Measurements from ENCODE around the gene PADI2. TPM values are rescaled to one million over a fixed set of nuclear protein-coding genes. Genes with fewer than 3 reads are reported as not detected.

Gene PADI2
- total RNA-seq, 2 experiments from 2014 or later = 0.25 to 0.30 TPM

DNA sequence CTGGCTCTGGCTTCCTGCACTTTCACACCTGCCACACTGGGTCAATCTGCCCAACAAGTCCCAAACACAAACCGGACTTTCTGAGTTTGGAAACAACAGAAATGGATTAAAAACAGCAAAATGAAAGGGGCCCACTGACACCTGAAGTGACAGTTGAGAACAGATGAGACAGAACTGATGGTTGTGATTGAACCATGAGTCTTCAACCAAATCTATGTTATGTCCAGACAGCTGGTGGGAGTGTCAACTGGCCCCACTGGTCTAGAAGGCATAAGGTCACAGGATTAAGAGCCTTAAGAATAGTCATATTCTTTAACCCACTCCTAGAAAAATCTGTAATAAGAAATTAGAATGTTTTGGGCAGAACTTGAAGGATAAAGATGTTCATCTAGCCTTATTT lies 94.5 kb downstream of the PADI2 start:
- H3K4me3 Mint-ChIP-seq = no peak overlapping the region
- Histone ChIP-seq H3K27ac (ENCODE audit: low read depth in 1 of 2, low read length in 2 of 2) (no peak overlapping the region), H3K36me3 (ENCODE audit: insufficient read depth, low read length) (peaks cover 93% of the 10 kb centered on the region), H3K4me3 (ENCODE audit: low read length) (no peak overlapping the region), H3K4me1 (ENCODE audit: insufficient read depth, low read length) (no peaks in the 10 kb centered on the region), H3K27me3 (ENCODE audit: control insufficient read depth in 1 of 2, insufficient read depth in 2 of 2, low read length in 2 of 2) (no peaks in the 10 kb centered on the region), H3K9me3 (ENCODE audit: control insufficient read depth in 1 of 2, insufficient read depth in 1 of 2, low read length in 2 of 2) (no peaks in the 10 kb centered on the region)
- no peaks in the 10 kb centered on the region for H3K27me3 Mint-ChIP-seq
- H3K36me3 Mint-ChIP-seq (ENCODE audit: low read depth) = peaks cover 92% of the 10 kb centered on the region
- POLR2A ChIA-PET = no interaction called here
- TF ChIP-seq, protein P1, sequence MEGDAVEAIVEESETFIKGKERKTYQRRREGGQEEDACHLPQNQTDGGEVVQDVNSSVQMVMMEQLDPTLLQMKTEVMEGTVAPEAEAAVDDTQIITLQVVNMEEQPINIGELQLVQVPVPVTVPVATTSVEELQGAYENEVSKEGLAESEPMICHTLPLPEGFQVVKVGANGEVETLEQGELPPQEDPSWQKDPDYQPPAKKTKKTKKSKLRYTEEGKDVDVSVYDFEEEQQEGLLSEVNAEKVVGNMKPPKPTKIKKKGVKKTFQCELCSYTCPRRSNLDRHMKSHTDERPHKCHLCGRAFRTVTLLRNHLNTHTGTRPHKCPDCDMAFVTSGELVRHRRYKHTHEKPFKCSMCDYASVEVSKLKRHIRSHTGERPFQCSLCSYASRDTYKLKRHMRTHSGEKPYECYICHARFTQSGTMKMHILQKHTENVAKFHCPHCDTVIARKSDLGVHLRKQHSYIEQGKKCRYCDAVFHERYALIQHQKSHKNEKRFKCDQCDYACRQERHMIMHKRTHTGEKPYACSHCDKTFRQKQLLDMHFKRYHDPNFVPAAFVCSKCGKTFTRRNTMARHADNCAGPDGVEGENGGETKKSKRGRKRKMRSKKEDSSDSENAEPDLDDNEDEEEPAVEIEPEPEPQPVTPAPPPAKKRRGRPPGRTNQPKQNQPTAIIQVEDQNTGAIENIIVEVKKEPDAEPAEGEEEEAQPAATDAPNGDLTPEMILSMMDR (IDR thresholded peaks at IDR 0.05) = no peak
- no peaks in the 10 kb centered on the region for H3K4me1 Mint-ChIP-seq (ENCODE audit: low read depth)
- H3K9me3 Mint-ChIP-seq = no peaks in the 10 kb centered on the region
- CTCF ChIA-PET = no interaction called here
- no peak for DNase-seq
- intact Hi-C loops (cut with DNase I, micrococcal nuclease) = no loop called here
- H3K27ac Mint-ChIP-seq = no peak overlapping the region
- ATAC-seq (ENCODE audit: poor library complexity) = no peak

DNA sequence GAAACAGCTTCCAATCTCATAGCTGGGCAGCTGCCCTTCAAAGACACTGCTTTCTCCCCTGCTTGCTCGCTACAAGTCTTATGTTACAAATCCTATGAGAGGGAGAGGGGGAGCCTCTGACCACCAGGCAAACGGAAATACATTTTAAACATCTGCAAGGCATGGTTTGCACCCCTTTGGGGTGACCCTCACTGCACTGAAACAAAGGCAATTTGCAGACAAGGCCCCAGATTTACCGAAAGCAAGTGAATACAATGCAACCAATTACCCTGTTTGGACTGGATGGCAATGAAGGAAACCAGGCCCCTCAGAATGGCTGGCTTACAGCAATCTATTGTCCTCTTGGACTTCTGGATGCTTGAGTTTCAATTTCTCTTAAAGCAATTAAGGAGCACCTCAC lies 95.7 kb downstream of the PADI2 start:
- H3K4me3 Mint-ChIP-seq = no peak overlapping the region
- no peaks in the 10 kb centered on the region for H3K27me3 Mint-ChIP-seq
- H3K27ac Mint-ChIP-seq = peak overlapping the region; percentile 36
- DNase-seq = no peak
- H3K9me3 Mint-ChIP-seq = no peaks in the 10 kb centered on the region
- intact Hi-C loops (cut with DNase I, micrococcal nuclease) = no loop called here
- Histone ChIP-seq H3K27ac (ENCODE audit: low read depth in 1 of 2, low read length in 2 of 2) (no peak overlapping the region), H3K4me3 (ENCODE audit: low read length) (no peak overlapping the region), H3K9me3 (ENCODE audit: control insufficient read depth in 1 of 2, insufficient read depth in 1 of 2, low read length in 2 of 2) (no peaks in the 10 kb centered on the region), H3K4me1 (ENCODE audit: insufficient read depth, low read length) (no peaks in the 10 kb centered on the region), H3K27me3 (ENCODE audit: control insufficient read depth in 1 of 2, insufficient read depth in 2 of 2, low read length in 2 of 2) (no peaks in the 10 kb centered on the region), H3K36me3 (ENCODE audit: insufficient read depth, low read length) (peaks cover 93% of the 10 kb centered on the region)
- ChIA-PET CTCF (no interaction called here), POLR2A (no interaction called here)
- TF ChIP-seq, protein P1 (IDR thresholded peaks at IDR 0.05) = no peak
- H3K36me3 Mint-ChIP-seq (ENCODE audit: low read depth) = peaks cover 95% of the 10 kb centered on the region
- no peak for ATAC-seq (ENCODE audit: poor library complexity)
- H3K4me1 Mint-ChIP-seq (ENCODE audit: low read depth) = no peaks in the 10 kb centered on the region

DNA sequence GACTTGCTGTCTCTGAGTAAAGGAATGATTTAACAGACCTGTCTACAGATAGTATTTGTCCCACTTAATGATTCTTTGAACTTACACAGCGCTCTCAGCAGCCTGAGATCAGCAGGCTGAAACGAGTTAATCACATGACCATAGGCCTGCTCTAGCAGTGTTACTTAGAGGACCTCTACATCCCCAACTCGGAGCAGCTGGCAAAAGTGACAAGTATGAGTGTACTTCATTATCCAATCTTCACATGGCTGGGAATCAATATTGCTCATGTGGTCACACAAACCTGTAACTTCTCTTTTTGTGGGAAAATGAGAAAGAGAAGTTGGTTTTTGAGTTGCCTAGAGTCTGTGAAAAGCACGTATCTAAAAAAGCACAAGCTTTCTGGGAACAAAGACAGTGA lies 96.1 kb downstream of the PADI2 start:
- H3K36me3 Mint-ChIP-seq (ENCODE audit: low read depth) = peaks cover 94% of the 10 kb centered on the region
- H3K4me1 Mint-ChIP-seq (ENCODE audit: low read depth) = no peaks in the 10 kb centered on the region
- POLR2A ChIA-PET = no interaction called here
- H3K4me3 ChIP-seq (ENCODE audit: low read length) = no peak overlapping the region
- CTCF ChIA-PET = no interaction called here
- no peak overlapping the region for H3K4me3 Mint-ChIP-seq
- H3K9me3 ChIP-seq (ENCODE audit: control insufficient read depth in 1 of 2, insufficient read depth in 1 of 2, low read length in 2 of 2) = no peaks in the 10 kb centered on the region
- intact Hi-C loops (cut with DNase I, micrococcal nuclease) = no loop called here
- H3K36me3 ChIP-seq (ENCODE audit: insufficient read depth, low read length) = peaks cover 93% of the 10 kb centered on the region
- ATAC-seq (ENCODE audit: poor library complexity) = no peak
- no peaks in the 10 kb centered on the region for H3K9me3 Mint-ChIP-seq
- no peaks in the 10 kb centered on the region for H3K27me3 Mint-ChIP-seq
- H3K27ac ChIP-seq (ENCODE audit: low read depth in 1 of 2, low read length in 2 of 2) = no peak overlapping the region
- H3K4me1 ChIP-seq (ENCODE audit: insufficient read depth, low read length) = no peaks in the 10 kb centered on the region
- no peak for DNase-seq
- H3K27ac Mint-ChIP-seq = no peak overlapping the region
- TF ChIP-seq, protein P1 (IDR thresholded peaks at IDR 0.05) = no peak
- H3K27me3 ChIP-seq (ENCODE audit: control insufficient read depth in 1 of 2, insufficient read depth in 2 of 2, low read length in 2 of 2) = no peaks in the 10 kb centered on the region
